ENCODE results near the gene COG8. TPM values are rescaled to one million over a fixed set of nuclear protein-coding genes. Genes with fewer than 3 reads are reported as not detected.

COG8 gene
- total RNA-seq, 4 donors from 2014 or later: 41.2 to 56.5 (median 52.1) TPM

DNA sequence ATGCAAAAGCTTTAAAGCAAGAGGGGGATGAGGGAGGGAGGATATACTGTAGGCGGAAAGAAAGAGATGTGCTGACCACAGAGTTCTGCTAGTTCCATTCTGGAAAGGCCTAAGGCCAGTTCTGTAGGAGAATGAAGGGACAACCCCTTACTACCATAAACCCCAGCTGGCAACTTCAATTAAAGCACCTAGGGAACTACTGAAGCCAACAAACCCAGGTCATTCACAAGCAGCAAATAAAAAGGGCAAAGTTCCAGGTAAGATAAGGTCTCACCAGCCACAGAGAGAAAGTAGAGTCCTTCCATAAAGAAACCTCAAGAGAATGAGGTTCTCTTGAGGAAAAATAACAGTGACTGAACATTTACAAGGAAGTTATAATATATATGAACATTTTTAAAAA is 33.7 kb upstream of the COG8 start:
- Histone ChIP-seq H3K27me3 (no peaks in the 10 kb centered on the region), H3K36me3 (peaks cover 0 to 39% of the 10 kb centered on the region in 2 donors), H3K4me1 (no peaks in the 10 kb centered on the region), H3K9me3 (no peaks in the 10 kb centered on the region), H3K27ac (no peak overlapping the region), H3K4me3 (no peak overlapping the region)
- in situ Hi-C loops (cut with MboI; ENCODE audit: low sequenced_read_pairs in 4 of 4) (no loop called here), intact Hi-C loops (cut with DNase I; ENCODE audit: low total_unique reads) (no loop called here)
- DNase-seq: no peak
- ATAC-seq: no peak
- TF ChIP-seq POLR2A (IDR thresholded peaks at IDR 0.05): no peak

DNA sequence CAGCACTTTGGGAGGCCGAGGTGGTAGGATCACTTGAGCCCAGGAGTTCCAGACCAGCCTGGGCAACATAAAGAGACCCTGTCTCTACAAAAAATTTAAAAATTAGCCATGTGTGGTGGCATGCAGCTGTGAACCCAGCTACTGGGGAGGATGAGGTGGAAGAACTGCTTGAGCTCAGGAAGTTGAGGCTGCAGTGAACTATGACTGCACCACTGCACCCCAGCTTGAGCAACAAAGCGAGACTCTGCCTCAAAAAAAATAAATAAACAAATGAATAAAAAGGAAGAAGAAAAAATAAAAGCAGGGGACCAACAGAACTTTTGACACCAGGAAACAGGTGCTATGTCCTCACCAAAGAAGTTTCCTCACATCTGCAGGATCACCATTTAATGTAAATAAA is 32.2 kb upstream of the COG8 start:
- ATAC-seq (no peak), DNase-seq (no peak)
- no peaks in the 10 kb centered on the region for H3K9me3 ChIP-seq
- H3K4me3 ChIP-seq: no peak overlapping the region
- H3K27me3 ChIP-seq: no peaks in the 10 kb centered on the region
- TF ChIP-seq, protein P1, sequence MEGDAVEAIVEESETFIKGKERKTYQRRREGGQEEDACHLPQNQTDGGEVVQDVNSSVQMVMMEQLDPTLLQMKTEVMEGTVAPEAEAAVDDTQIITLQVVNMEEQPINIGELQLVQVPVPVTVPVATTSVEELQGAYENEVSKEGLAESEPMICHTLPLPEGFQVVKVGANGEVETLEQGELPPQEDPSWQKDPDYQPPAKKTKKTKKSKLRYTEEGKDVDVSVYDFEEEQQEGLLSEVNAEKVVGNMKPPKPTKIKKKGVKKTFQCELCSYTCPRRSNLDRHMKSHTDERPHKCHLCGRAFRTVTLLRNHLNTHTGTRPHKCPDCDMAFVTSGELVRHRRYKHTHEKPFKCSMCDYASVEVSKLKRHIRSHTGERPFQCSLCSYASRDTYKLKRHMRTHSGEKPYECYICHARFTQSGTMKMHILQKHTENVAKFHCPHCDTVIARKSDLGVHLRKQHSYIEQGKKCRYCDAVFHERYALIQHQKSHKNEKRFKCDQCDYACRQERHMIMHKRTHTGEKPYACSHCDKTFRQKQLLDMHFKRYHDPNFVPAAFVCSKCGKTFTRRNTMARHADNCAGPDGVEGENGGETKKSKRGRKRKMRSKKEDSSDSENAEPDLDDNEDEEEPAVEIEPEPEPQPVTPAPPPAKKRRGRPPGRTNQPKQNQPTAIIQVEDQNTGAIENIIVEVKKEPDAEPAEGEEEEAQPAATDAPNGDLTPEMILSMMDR (IDR thresholded peaks at IDR 0.05 in 4 of 5, conservative IDR thresholded peaks at IDR 0.05 in 1 of 5): no peak
- TF ChIP-seq POLR2A (IDR thresholded peaks at IDR 0.05): no peak
- in situ Hi-C loops (cut with MboI; ENCODE audit: low sequenced_read_pairs in 4 of 4): no loop called here
- intact Hi-C loops (cut with DNase I; ENCODE audit: low total_unique reads): no loop called here
- no peaks in the 10 kb centered on the region for H3K4me1 ChIP-seq
- H3K36me3 ChIP-seq: peaks cover 0 to 53% of the 10 kb centered on the region in 2 donors
- H3K27ac ChIP-seq: no peak overlapping the region

DNA sequence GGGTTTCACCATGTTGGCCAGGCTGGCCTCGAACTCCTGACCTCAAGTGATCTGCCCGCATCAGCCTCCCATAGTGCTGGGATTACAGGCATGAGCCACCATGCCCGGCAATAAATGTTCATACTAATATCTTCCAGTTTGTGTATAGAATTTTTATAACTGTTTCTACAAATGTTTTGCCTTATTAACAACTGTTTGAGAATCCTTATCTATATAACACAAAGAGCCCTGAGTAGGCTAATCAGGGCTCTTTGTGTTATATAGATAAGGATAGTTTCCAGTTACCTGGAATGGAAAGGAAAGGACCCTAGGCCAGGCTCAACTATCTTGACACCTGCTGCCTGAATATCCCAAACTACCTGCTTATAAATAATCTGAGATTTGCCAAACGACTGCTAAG is 29.5 kb upstream of the COG8 start:
- Histone ChIP-seq H3K4me3 (no peak overlapping the region), H3K4me1 (no peaks in the 10 kb centered on the region), H3K27ac (no peak overlapping the region), H3K9me3 (no peaks in the 10 kb centered on the region), H3K27me3 (no peaks in the 10 kb centered on the region), H3K36me3 (peaks cover 0 to 73% of the 10 kb centered on the region in 2 donors)
- intact Hi-C loops (cut with DNase I; ENCODE audit: low total_unique reads): no loop called here
- no peak for TF ChIP-seq POLR2A (IDR thresholded peaks at IDR 0.05)
- TF ChIP-seq, protein P1 (IDR thresholded peaks at IDR 0.05 in 4 of 5, conservative IDR thresholded peaks at IDR 0.05 in 1 of 5): no peak
- in situ Hi-C loops (cut with MboI; ENCODE audit: low sequenced_read_pairs in 4 of 4): no loop called here
- ATAC-seq (no peak), DNase-seq (no peak)

DNA sequence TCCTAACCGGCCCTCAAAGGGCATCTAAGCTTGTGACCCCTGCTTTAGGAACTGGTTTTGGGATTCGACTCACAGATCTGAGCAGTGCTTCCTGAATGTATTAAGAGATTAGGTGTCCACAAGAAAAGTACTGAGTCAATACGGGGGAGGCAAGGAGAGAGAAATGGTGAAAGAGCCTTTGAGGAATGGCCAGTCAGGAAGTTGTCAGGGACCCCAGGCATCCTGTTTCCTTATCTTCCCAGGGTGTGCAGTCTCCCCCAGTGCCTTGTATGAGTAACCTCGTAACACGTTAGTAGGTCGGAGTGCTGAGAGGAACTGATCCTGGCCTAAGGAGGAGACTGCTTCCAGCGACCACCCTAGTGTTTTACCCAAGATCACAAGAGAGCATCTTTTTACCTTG is 28.6 kb upstream of the COG8 start:
- Histone ChIP-seq H3K9me3 (no peaks in the 10 kb centered on the region), H3K27ac (no peak overlapping the region), H3K36me3 (peaks cover 0 to 73% of the 10 kb centered on the region in 2 donors), H3K4me3 (no peak overlapping the region), H3K27me3 (no peaks in the 10 kb centered on the region), H3K4me1 (no peaks in the 10 kb centered on the region)
- intact Hi-C loops (cut with DNase I; ENCODE audit: low total_unique reads): no loop called here
- in situ Hi-C loops (cut with MboI; ENCODE audit: low sequenced_read_pairs in 4 of 4): no loop called here
- TF ChIP-seq, protein P1 (IDR thresholded peaks at IDR 0.05 in 4 of 5, conservative IDR thresholded peaks at IDR 0.05 in 1 of 5): no peak
- TF ChIP-seq POLR2A (IDR thresholded peaks at IDR 0.05): no peak
- DNase-seq (no peak), ATAC-seq (no peak)

DNA sequence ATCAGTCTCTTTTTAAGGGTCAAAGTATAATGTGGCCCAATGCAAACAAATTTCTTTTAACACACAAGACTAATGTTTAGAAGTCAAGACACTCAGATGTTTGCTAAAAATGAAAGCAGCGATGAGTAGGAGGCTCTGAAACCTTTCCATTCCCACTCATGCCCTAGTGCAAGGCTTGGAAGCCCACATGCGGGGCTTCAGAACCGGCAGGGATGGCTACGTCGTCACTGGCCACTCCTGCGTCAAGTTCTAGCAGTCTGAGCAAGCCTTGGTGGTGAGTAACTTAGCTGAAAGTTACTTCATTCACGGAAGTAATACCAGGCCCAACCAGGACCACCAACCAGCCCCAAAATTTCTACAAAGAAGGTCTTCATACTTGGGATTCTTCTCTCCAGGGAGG is 27.1 kb upstream of the COG8 start:
- TF ChIP-seq POLR2A (IDR thresholded peaks at IDR 0.05): no peak
- TF ChIP-seq, protein P1 (IDR thresholded peaks at IDR 0.05 in 4 of 5, conservative IDR thresholded peaks at IDR 0.05 in 1 of 5): no peak
- H3K9me3 ChIP-seq: no peaks in the 10 kb centered on the region
- no peak overlapping the region for H3K4me3 ChIP-seq
- no peak overlapping the region for H3K27ac ChIP-seq
- ATAC-seq (no peak), DNase-seq (no peak)
- no peaks in the 10 kb centered on the region for H3K4me1 ChIP-seq
- no peaks in the 10 kb centered on the region for H3K27me3 ChIP-seq
- intact Hi-C loops (cut with DNase I; ENCODE audit: low total_unique reads) (no loop called here), in situ Hi-C loops (cut with MboI; ENCODE audit: low sequenced_read_pairs in 4 of 4) (no loop called here)
- H3K36me3 ChIP-seq: peaks cover 0 to 68% of the 10 kb centered on the region in 2 donors

Measured in gastrocnemius medialis (tissue), 4 donors.